SK-N-SH (cell line): ENCODE data around the gene ANKRD39.

Experiments used
- EP300 ChIP-seq, 2 experiments: IDR thresholded peaks; 2 replicates each; pipeline versions ENCODE4 v1.4.0 to v1.6.1; 2012; ENCODE audit warnings: borderline replicate concordance in 1 of 2, low read depth in 1 of 2, low read length in 1 of 2
- EZH2phosphoT487 ChIP-seq: fragments of 200-600 bp; sonication (generic); IDR thresholded peaks from 2 replicates; pipeline ENCODE4 v1.6.1; 2017; ENCODE audit warnings: low read depth, mixed run types, mild to moderate bottlenecking, antibody characterized with exemption, moderate library complexity, borderline replicate concordance
- GABPA ChIP-seq: IDR thresholded peaks from 2 replicates; pipeline ENCODE4 v1.4.0; 2012; ENCODE audit warnings: low read depth, mild to moderate bottlenecking
- GATA2 ChIP-seq: sonication (generic); formaldehyde crosslinking; IDR thresholded peaks from 2 replicates; pipeline ENCODE4 v1.5.0; 2020; ENCODE audit warnings: mild to moderate bottlenecking, missing genetic modification reagents
- MXI1 ChIP-seq: IDR thresholded peaks from 2 replicates; pipeline ENCODE4 v1.6.1; 2012; ENCODE audit warnings: mild to moderate bottlenecking, low read depth, low read length, improper control_type of control experiment
- POLR2AphosphoS5 ChIP-seq: IDR thresholded peaks from 2 replicates; pipeline ENCODE4 v1.6.1; 2012; ENCODE audit warnings: low read depth, low read length
- RAD21 ChIP-seq: IDR thresholded peaks from 2 replicates; pipeline ENCODE4 v1.6.1; 2012; ENCODE audit warnings: mild to moderate bottlenecking, low read length
- SIN3A ChIP-seq: IDR thresholded peaks from 2 replicates; pipeline ENCODE4 v1.6.1; 2012; ENCODE audit warnings: low read depth, mild to moderate bottlenecking, low read length, moderate library complexity, borderline replicate concordance
- ZBTB33 ChIP-seq: IDR thresholded peaks from 2 replicates; pipeline ENCODE4 v1.4.0; 2012; ENCODE audit warnings: low read depth, borderline replicate concordance
- TF ChIP-seq, protein P1 (sequence below): fragments of 200-600 bp; sonication (generic); IDR thresholded peaks from 2 replicates; pipeline ENCODE4 v1.6.1; 2017; ENCODE audit warnings: antibody characterized with exemption, mild to moderate bottlenecking, moderate library complexity
- TF ChIP-seq, protein P2 (sequence below): fragments of 150-350 bp; IDR thresholded peaks from 2 replicates; pipeline ENCODE4 v1.6.1; 2017; ENCODE audit warnings: antibody characterized with exemption, low read length, low read depth, borderline replicate concordance
- TF ChIP-seq, protein P3 (sequence below): IDR thresholded peaks from 2 replicates; pipeline ENCODE4 v1.4.0; 2012; ENCODE audit warnings: low read depth, borderline replicate concordance

GRCh38 chr2:96826546-96827278, 31.1 kb downstream of the ANKRD39 start:
- TF ChIP-seq, protein P1, sequence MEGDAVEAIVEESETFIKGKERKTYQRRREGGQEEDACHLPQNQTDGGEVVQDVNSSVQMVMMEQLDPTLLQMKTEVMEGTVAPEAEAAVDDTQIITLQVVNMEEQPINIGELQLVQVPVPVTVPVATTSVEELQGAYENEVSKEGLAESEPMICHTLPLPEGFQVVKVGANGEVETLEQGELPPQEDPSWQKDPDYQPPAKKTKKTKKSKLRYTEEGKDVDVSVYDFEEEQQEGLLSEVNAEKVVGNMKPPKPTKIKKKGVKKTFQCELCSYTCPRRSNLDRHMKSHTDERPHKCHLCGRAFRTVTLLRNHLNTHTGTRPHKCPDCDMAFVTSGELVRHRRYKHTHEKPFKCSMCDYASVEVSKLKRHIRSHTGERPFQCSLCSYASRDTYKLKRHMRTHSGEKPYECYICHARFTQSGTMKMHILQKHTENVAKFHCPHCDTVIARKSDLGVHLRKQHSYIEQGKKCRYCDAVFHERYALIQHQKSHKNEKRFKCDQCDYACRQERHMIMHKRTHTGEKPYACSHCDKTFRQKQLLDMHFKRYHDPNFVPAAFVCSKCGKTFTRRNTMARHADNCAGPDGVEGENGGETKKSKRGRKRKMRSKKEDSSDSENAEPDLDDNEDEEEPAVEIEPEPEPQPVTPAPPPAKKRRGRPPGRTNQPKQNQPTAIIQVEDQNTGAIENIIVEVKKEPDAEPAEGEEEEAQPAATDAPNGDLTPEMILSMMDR, result no peak
- TF ChIP-seq EP300 (IDR thresholded peaks at IDR 0.05; ENCODE audit: borderline replicate concordance in 1 of 2, low read depth in 1 of 2, low read length in 1 of 2) (no peak), EZH2phosphoT487 (no peak), MXI1 (no peak), GATA2 (CRISPR knock-in tag) (no peak), SIN3A (no peak), ZBTB33 (no peak), RAD21 (no peak), POLR2AphosphoS5 (no peak), GABPA (no peak)
- TF ChIP-seq, protein P2, sequence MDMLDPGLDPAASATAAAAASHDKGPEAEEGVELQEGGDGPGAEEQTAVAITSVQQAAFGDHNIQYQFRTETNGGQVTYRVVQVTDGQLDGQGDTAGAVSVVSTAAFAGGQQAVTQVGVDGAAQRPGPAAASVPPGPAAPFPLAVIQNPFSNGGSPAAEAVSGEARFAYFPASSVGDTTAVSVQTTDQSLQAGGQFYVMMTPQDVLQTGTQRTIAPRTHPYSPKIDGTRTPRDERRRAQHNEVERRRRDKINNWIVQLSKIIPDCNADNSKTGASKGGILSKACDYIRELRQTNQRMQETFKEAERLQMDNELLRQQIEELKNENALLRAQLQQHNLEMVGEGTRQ, result no peak
- TF ChIP-seq, protein P3, sequence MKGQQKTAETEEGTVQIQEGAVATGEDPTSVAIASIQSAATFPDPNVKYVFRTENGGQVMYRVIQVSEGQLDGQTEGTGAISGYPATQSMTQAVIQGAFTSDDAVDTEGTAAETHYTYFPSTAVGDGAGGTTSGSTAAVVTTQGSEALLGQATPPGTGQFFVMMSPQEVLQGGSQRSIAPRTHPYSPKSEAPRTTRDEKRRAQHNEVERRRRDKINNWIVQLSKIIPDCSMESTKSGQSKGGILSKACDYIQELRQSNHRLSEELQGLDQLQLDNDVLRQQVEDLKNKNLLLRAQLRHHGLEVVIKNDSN, result no peak
